ENCODE measurements around the gene FANCD2OS.
"Not testable (repeated sequence)": the region's sequence is repeated elsewhere in the genome, so short reads cannot be mapped to it uniquely, and the experiment has no call there.

Gene FANCD2OS, protein sequence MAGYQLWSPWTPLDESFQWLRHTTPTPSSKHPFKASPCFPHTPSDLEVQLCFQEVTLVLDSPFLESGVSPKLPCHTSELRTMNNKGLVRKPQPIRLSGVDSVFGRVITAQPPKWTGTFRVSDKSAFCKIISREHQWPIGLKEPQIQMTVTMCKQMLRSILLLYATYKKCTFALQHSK

DNA sequence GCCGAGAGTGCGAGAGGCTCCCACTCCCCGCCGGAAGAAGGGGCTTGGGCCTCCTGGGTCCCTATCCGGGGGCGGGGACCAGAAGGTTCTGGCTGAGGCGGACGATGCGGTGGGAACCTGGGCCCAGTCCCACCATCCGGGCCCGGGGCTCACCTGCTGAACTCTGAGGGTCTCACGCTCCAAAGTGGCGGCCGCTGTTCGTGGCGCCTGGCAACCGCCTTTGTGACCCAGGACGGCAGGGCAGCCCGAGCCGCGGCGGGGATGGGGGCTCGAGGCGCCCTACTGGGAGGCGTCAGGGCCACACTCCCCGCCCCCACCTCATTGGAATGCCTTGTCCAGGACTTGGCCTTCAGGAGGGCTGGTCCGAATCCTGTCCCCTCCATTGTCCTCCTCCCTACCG, at the start of gene FANCD2OS:
TSS of gene FANCD2OS (minus strand) at position 165 of the 400 bp plus-strand sequence. CDS start 3,481 bp downstream, outside the sequence.
- no peak for DNase-seq (ENCODE audit: low read depth, low spot score)

- no peak for DNase-seq (ENCODE audit: low read depth, low spot score)
Measured at GRCh38 chr3:10157031-10157430, 49.0 kb upstream of the FANCD2OS start.

DNA sequence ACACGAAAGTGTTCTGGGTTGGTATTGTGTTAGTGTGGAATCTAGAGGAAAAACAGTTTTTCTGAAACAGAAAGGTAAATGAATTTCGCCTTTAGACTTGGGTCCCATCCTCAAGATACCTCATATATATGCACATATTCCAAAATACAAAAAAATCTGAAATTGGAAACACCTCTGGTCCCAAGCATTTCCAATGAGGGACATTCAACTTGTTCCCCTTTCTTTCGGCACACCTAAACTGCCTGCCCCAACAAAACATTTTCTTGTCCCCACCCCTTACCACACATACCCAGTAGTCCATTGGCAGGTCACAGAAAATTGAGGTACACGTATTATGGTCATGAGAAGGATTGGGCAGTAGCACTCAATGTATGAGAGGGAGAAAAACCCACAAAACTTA, 47.6 kb upstream of the FANCD2OS start:
- no peak for DNase-seq (ENCODE audit: low read depth, low spot score)

- DNase-seq (ENCODE audit: low read depth, low spot score): no peak
Measured at GRCh38 chr3:10155123-10155472, 47.0 kb upstream of the FANCD2OS start.

DNA sequence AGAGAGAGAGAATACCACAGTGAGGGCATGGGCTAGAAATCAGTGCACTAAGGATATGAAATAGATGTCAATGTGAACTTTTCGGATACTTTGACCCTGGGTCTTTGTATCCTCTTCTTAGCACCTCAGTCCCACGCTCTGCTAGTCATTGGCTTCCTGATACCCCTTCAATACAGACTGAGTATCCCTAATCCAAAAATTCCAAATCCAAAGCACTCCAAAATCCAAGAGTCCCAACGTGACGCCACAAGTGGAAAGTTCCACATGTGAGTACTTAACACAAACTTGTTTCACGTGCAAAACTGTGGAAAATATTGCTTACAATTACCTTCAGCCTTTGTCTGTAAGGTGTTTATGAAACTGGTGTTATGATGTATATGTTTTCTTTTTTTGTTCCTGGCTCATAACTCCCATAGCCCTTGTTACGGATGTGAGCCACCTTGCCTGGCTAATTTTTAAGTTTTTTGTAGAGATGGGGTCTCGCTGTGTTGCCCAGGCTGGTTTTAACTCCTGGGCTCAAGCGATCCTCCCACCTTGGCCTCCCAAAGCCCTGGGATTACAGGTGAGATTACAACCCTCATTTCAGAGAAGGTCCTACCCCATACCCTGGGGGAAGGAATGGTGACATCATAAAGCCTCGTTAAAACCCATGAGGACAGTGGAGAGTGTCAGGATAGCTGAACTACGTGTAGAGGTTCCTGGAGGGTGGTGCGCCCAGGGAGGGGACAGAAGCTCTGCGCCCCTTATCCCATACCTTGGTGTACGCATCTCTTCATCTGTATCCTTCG, 46.5 kb upstream of the FANCD2OS start:
- no peak for DNase-seq (ENCODE audit: low read depth, low spot score)

DNA sequence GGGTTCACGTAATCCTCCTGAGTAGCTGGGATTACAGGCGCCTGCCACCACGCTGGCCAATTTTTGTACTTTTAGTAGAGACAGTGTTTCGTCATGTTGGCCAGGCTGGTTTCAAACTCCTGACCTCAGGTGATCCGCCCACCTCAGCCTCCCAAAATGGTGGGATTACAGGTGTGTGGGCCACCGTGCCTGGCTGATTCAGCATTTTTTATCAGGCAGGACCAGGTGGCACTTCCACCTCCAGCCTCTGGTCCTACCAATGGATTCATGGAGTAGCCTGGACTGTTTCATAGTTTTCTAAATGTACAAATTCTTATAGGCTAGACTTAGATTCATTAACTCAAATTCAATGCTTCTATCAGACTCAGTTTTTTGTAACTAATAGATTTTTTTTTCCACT, 42.9 kb upstream of the FANCD2OS start:
- no peak for DNase-seq (ENCODE audit: low read depth, low spot score)

- DNase-seq (ENCODE audit: low read depth, low spot score): no peak
Measured at GRCh38 chr3:10149226-10149625, 41.2 kb upstream of the FANCD2OS start.

- no peak for DNase-seq (ENCODE audit: low read depth, low spot score)
Measured at GRCh38 chr3:10145685-10146084, 37.6 kb upstream of the FANCD2OS start.

DNA sequence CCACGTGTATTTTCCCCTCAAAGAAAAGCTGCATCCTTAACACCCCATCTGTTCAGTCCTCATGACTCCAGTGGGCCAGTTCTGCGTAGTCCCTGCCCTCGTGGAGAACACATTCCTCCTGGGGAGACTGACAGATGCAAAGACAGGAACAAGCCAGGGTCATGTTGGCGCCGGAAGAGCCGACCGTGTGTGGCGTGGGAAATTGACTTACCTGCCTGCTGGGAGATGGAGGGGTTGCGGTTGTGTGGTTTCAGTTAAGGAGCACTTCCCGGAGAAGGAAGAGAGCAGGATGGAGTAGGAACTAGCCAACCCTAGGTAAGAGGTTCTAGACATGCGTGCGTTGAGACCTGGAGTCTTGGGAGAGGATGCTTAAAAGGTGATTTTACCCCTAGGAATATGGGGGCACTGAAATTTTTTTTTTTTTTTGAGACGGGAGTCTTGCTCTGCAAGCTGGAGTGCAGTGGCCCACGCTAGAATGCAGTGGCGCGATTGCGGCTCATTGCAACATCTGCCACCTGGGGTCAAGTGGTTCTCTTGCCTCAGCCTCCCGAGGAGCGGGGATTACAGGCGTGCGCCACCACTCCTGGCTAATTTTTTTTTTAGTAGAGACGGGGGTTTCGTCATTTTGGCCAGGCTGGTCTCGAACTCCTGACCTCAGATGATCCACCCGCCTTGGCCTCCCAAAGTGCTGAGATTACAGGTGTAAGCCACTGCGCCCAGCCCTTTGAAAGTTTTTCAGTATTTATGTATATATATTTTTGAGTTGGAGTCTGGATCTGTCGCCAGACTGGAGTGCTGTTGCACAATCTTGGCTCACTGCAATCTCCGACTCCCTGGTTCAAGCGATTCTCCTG, 34.9 kb upstream of the FANCD2OS start:
- DNase-seq (ENCODE audit: low read depth, low spot score): no peak

DNA sequence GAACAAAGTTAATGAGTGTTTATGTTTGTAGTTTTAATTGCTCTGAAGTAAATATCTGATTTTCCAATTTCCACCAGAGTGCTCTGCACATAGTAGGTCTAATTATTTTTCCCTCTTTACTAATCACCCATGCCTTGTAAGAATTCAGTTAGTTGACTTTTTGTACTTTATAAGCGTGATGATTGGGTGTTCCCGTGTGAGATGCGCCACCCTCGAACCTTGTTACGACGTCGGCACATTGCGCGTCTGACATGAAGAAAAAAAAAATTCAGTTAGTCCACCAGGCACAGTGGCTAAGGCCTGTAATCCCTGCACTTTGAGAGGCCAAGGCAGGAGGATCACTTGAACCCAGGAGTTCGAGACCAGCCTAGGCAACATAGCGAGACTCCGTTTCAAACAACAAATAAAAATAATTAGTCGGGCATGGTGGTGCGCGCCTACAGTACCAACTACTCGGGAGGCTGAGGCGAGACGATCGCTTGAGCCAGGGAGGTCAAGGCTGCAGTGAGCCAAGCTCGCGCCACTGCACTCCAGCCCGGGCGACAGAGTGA, 33.0 kb upstream of the FANCD2OS start:
- DNase-seq (ENCODE audit: low read depth, low spot score): no peak

DNA sequence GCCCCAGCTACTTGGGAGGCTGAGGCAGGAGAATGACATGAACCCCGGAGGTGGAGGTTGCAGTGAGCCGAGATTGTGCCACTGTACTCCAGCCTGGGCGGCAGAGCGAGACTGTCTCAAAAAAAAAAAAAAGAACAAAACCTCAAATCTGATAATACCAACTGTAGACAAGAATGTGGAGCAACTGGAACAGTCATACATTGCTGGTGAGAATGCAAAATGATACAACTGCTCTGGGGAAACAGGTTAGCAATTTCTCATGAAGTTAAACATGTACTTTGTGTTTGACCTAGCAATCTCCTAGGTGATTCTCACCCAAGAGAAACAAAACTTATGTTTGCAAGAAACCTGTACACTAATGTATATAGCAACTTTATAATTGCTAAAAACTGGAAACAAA, 29.1 kb upstream of the FANCD2OS start:
- DNase-seq (ENCODE audit: low read depth, low spot score): no peak

- DNase-seq (ENCODE audit: low read depth, low spot score): no peak
Measured at GRCh38 chr3:10136426-10137005, 28.5 kb upstream of the FANCD2OS start.

- not testable (repeated sequence) for DNase-seq (ENCODE audit: low read depth, low spot score)
Measured at GRCh38 chr3:10135872-10136271, 27.8 kb upstream of the FANCD2OS start.

DNA sequence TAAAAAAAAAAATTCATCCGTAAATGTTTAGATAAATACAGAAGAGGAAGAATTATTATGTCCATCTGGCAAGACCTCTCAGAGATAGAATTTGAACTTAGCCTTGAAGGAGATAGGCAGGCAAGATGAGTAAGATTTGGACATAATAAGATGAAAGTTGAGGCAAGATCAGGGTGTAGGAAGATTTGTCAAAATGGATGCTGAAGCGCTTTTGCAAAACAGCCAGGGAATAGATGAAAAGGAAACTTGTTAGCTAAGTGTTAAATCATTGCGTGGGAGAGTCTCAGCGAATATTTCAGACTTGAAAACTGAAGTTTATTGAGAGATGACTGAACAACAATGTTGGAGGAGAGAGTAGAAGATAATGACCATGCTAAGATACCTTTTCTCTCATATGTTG, 14.7 kb upstream of the FANCD2OS start:
- DNase-seq (ENCODE audit: low read depth, low spot score): no peak

DNA sequence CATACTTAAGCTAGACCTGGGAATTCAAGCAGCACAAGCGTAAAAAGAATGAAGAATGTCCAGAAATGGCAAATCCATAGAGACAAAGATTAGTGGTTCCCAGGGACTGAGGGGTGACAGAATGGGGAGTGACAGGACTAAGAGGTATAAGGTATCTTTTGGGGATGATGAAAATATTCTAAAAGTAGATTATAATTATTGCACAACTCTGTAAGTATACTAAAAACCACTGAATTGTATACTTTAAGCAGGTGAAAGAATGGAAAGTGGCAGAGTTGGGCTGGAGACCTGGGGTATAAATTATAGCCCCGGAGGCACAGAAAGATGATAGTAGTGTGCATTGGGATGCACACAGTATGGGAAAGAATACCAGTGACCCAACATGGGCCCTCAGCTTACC, 13.0 kb upstream of the FANCD2OS start:
- DNase-seq (ENCODE audit: low read depth, low spot score): no peak

DNA sequence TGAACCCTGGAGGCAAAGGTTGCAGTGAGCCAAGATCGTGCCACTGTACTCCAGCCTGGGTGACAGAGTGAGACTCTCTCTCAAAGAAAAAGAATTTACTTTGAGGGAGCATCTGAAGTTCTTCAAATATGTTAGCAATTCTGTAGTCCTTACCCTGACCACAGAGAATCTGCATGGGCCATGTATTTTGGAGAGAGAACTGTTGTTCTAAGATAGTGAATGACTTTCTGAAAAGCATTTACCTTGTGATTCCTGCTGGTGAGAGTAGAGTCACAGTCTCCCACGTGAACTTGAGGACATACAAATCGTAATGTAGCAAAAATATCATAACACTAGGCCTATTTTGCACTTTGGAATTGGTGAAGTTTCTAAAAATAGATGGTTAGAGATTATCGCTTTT, 11.3 kb upstream of the FANCD2OS start:
- DNase-seq (ENCODE audit: low read depth, low spot score): no peak

DNA sequence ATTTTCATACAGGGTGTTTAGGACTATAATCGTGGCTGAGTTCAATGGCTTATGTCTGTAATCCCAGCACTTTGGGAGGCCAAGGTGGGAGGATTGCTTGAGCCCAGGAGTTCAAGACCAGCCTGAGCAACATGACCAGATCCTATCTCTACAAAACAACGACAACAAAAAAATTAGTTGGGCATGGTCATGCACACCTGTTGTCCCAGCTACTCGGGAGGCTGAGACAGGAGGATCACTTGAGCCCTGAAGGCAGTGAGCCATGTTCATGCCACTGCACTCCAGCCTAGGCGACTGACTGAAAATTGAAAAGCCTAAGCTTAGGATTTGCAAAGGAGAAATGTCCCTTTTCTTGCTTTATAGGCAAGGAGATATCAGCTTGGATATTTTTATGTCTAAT, 8.9 kb upstream of the FANCD2OS start:
- no peak for DNase-seq (ENCODE audit: low read depth, low spot score)

GRCh38 chr3:10116138-10116460, 8.0 kb upstream of the FANCD2OS start:
- no peak for DNase-seq (ENCODE audit: low read depth, low spot score)

DNA sequence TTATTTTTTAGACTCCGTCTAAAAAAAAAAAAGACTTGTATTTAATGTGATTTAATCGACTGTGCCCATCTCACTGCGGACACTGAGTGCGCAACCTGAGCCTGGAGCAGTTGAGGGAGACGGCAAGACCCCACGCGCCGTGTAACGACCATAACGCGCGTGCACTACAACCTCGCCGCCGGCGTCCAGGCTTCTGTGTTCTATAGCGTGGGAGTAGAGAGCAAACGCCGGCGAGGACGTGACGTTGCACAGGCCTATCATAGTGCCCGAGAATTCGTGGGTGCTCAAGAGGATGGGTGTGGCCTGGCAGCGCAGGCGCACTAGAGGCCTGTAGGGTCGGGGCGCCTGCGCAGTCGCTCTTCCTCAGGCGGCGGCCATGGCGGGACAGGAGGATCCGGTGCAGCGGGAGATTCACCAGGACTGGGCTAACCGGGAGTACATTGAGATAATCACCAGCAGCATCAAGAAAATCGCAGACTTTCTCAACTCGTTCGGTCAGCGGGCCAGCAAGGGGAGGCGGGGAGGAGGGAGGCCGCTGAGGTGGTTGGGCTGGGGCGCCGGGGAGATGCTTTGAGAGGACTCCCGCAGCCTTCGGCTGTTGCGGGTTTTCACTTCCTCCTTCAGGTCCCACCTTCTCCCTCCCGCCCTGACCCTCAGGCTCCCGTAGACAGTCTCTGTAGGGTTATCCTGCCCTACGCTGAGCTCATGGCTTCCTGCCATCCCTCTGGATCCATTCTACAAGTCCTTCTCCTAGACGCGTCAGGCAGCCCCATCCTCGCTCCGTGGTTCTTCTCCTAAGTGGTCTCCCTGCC, 7.5 kb upstream of the FANCD2OS start, which contains the start of gene BRK1:
TSS of gene BRK1 (plus strand) at position 350 of the 812 bp plus-strand sequence. CDS start at position 377, 27 bp downstream.
- DNase-seq (ENCODE audit: low read depth, low spot score): peak; percentile 88

GRCh38 chr3:10106919-10107318, 1.1 kb downstream of the FANCD2OS start:
- no peak for DNase-seq (ENCODE audit: low read depth, low spot score)

- DNase-seq (ENCODE audit: low read depth, low spot score): no peak
Measured at GRCh38 chr3:10099041-10099440, 9.0 kb downstream of the FANCD2OS start.
